ENCODE data around the gene EEPD1.
"Not testable (repeated sequence)": the region's sequence is repeated elsewhere in the genome, so short reads cannot be mapped to it uniquely, and the experiment has no call there.

DNA sequence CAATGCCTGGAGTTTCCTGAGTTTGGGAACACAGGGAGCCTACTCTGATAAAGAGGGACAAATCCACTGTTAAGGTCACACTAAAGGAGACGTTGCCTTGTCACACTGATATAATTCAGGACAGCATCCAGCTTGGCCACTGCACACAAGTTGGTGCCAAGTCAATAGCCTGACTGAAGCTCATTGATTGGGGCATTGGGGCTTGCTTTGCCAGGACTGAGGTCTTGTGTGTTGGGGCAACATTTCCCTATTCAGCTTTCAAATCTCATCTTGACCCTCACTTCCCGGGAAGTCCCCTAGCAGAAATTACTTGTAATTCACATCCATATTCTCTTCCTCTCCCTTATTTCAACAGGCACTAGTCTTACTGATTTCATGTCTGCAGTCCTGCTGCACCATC, 3.8 kb upstream of the EEPD1 start:
- TF ChIP-seq, protein P1, sequence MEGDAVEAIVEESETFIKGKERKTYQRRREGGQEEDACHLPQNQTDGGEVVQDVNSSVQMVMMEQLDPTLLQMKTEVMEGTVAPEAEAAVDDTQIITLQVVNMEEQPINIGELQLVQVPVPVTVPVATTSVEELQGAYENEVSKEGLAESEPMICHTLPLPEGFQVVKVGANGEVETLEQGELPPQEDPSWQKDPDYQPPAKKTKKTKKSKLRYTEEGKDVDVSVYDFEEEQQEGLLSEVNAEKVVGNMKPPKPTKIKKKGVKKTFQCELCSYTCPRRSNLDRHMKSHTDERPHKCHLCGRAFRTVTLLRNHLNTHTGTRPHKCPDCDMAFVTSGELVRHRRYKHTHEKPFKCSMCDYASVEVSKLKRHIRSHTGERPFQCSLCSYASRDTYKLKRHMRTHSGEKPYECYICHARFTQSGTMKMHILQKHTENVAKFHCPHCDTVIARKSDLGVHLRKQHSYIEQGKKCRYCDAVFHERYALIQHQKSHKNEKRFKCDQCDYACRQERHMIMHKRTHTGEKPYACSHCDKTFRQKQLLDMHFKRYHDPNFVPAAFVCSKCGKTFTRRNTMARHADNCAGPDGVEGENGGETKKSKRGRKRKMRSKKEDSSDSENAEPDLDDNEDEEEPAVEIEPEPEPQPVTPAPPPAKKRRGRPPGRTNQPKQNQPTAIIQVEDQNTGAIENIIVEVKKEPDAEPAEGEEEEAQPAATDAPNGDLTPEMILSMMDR (IDR thresholded peaks at IDR 0.05), result not testable (repeated sequence)
- TF ChIP-seq POLR2A (IDR thresholded peaks at IDR 0.05), result not testable (repeated sequence)
